Stimulated activated naive CD8-positive, alpha-beta T cell treated with anti-CD3 and anti-CD28 coated beads, Interleukin-15, Interleukin-2, amounts not matched to agents 100 ng/mL and 50 ng/mL, for 24 hours (primary cell): ENCODE data around the gene PARD3B.

Source experiments
- H3K27ac Mint-ChIP-seq: one replicate; pipeline ENCODE4 v1.8.0; 2021; ENCODE audit warnings: mild to moderate bottlenecking, mixed read lengths
- H3K27me3 Mint-ChIP-seq: one replicate; pipeline ENCODE4 v1.8.0; 2021; ENCODE audit warnings: mixed read lengths
- H3K36me3 Mint-ChIP-seq: one replicate; pipeline ENCODE4 v1.8.0; 2021; ENCODE audit warnings: low read depth, mixed read lengths
- H3K4me1 Mint-ChIP-seq: one replicate; pipeline ENCODE4 v1.8.0; 2021; ENCODE audit warnings: low read depth, mixed read lengths
- H3K4me3 Mint-ChIP-seq: one replicate; pipeline ENCODE4 v1.8.0; 2021; ENCODE audit warnings: mild to moderate bottlenecking, mixed read lengths
- H3K9me3 Mint-ChIP-seq: one replicate; pipeline ENCODE4 v1.8.0; 2021; ENCODE audit warnings: mixed read lengths

PARD3B gene

GRCh38 chr2:204967199-204967960 is 422.1 kb downstream of the PARD3B start:
- Mint-ChIP-seq H3K9me3 (peaks cover 7% of the 10 kb centered on the region), H3K4me1 (peaks cover 54% of the 10 kb centered on the region), H3K4me3 (peak overlapping the region; percentile 20), H3K36me3 (no peaks in the 10 kb centered on the region), H3K27me3 (no peaks in the 10 kb centered on the region), H3K27ac (peak overlapping the region; percentile 21)

DNA sequence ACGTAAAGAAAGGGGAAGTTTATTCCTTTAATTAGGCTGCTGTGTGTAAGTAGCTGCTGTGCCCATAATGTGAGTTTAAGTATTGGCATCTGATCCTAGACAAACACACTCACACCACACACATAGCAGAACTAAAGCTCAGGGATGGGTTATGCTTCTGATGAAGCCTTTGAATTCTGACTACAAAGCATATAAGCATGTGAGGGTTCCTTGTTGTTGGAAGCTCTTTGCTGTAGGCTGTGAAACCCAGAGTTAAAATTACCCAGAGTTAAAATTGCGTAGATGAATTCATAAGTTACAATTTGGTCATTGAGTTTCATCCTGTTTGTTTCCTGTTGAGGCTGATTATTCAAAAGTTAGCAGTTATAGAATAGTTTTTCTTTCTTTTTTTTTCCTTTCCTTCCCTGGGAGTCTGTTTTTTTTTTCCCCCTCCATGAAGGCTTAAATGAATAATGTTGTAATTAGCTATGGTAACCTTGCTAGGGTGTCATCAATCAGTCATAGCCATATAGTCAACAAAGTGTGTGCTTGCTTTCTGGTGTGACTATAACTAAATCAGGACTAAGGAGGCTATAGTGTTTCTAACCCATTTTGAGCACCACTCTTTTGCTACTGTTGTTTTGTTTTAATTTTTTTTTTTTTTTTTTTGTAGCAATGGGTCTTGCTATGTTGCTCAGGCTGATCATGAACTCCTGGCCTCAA is 426.1 kb downstream of the PARD3B start:
- Mint-ChIP-seq H3K27ac (peak overlapping the region; percentile 34), H3K9me3 (peaks cover 7% of the 10 kb centered on the region), H3K36me3 (no peaks in the 10 kb centered on the region), H3K4me3 (no peak overlapping the region), H3K4me1 (peaks cover 51% of the 10 kb centered on the region), H3K27me3 (no peaks in the 10 kb centered on the region)

- no peaks in the 10 kb centered on the region for H3K36me3 Mint-ChIP-seq
- H3K27me3 Mint-ChIP-seq: no peaks in the 10 kb centered on the region
- H3K4me3 Mint-ChIP-seq: no peak overlapping the region
- peaks cover 43% of the 10 kb centered on the region for H3K4me1 Mint-ChIP-seq
- peaks cover 12% of the 10 kb centered on the region for H3K9me3 Mint-ChIP-seq
- H3K27ac Mint-ChIP-seq: no peak overlapping the region
These were observed 426.9 kb downstream of the PARD3B start for GRCh38 chr2:204972161-204972560.

- H3K27ac Mint-ChIP-seq: no peak overlapping the region
- no peaks in the 10 kb centered on the region for H3K27me3 Mint-ChIP-seq
- H3K4me3 Mint-ChIP-seq: no peak overlapping the region
- peaks cover 37% of the 10 kb centered on the region for H3K4me1 Mint-ChIP-seq
- H3K9me3 Mint-ChIP-seq: peaks cover 12% of the 10 kb centered on the region
- no peaks in the 10 kb centered on the region for H3K36me3 Mint-ChIP-seq
These were observed 427.5 kb downstream of the PARD3B start for GRCh38 chr2:204972606-204973336.

DNA sequence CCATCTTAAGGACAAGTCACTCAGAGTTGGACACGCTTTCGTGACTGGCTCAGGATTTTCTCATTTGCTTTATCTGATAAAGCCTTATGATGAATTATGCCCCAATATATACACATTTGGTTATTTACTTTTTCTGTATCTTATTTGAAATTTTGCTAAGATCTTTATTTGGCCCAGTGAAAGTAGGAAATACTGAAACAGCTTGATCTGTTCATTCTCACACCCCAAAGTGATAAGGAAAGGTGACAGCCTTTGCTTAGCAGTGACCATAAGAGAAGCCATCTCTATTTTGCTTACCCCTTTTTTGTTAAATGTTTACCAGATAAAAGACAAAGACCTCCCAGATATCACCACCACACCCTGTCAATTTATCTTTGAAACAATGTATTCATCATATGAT is 428.3 kb downstream of the PARD3B start:
- H3K27ac Mint-ChIP-seq: no peak overlapping the region
- no peaks in the 10 kb centered on the region for H3K36me3 Mint-ChIP-seq
- no peaks in the 10 kb centered on the region for H3K27me3 Mint-ChIP-seq
- no peak overlapping the region for H3K4me3 Mint-ChIP-seq
- H3K9me3 Mint-ChIP-seq: peaks cover 9% of the 10 kb centered on the region
- H3K4me1 Mint-ChIP-seq: peaks cover 28% of the 10 kb centered on the region

DNA sequence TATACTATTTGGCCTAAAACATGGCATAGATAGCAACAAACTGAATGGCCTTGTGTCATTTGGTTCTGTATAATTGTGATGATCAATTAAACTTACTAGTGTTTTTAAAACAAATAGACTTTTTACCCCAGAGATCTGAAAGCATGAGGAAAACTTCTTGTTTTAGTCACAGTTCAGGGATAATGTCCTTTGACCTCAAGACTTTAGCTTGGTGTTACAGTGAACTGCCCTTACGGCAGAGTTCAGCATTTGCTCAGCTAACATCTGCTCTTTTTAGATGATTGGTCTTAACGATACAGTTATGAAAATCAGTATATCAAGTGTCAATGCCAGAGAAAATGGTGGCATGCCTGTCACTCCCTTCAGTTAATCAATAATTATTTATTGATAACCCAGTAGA is 429.2 kb downstream of the PARD3B start:
- H3K4me1 Mint-ChIP-seq: peaks cover 20% of the 10 kb centered on the region
- peaks cover 14% of the 10 kb centered on the region for H3K9me3 Mint-ChIP-seq
- no peaks in the 10 kb centered on the region for H3K27me3 Mint-ChIP-seq
- no peak overlapping the region for H3K27ac Mint-ChIP-seq
- no peak overlapping the region for H3K4me3 Mint-ChIP-seq
- no peaks in the 10 kb centered on the region for H3K36me3 Mint-ChIP-seq

- Mint-ChIP-seq H3K9me3 (peaks cover 11% of the 10 kb centered on the region), H3K36me3 (no peaks in the 10 kb centered on the region), H3K27me3 (no peaks in the 10 kb centered on the region), H3K27ac (no peak overlapping the region), H3K4me3 (no peak overlapping the region), H3K4me1 (peaks cover 12% of the 10 kb centered on the region)
These were observed 432.6 kb downstream of the PARD3B start for GRCh38 chr2:204977914-204978313.

GRCh38 chr2:204982303-204982702 is 437.0 kb downstream of the PARD3B start:
- Mint-ChIP-seq H3K27me3 (no peaks in the 10 kb centered on the region), H3K36me3 (no peaks in the 10 kb centered on the region), H3K4me1 (peaks cover 12% of the 10 kb centered on the region), H3K27ac (no peak overlapping the region), H3K9me3 (peaks cover 6% of the 10 kb centered on the region), H3K4me3 (no peak overlapping the region)

DNA sequence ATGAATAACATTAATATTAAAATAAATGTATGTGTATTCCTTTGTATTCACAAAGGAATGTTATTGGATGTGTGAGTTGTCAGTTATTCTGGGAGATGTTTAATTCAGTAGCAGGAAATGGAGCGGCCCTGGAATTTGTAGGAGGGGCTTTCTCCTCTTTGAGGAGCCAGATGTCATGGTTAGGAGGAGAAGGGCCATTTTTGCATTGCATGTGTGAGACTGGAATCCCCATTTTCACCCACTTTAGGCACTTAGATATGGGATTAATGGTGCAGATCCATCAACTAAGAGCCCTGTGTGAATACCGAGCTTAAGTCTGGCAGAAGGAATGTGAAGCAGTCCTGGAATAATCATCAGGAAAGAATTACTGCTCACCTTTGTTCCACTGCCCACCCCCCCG is 439.2 kb downstream of the PARD3B start:
- H3K4me1 Mint-ChIP-seq: peaks cover 12% of the 10 kb centered on the region

GRCh38 chr2:204986641-204987040 is 441.4 kb downstream of the PARD3B start:
- Mint-ChIP-seq H3K4me3 (no peak overlapping the region), H3K27ac (no peak overlapping the region), H3K4me1 (peaks cover 9% of the 10 kb centered on the region), H3K9me3 (no peaks in the 10 kb centered on the region), H3K36me3 (no peaks in the 10 kb centered on the region), H3K27me3 (no peaks in the 10 kb centered on the region)

More for the DNA sequence above, 439.2 kb downstream of the PARD3B start:
- Mint-ChIP-seq H3K9me3 (peaks cover under 1% of the 10 kb centered on the region), H3K36me3 (no peaks in the 10 kb centered on the region), H3K27me3 (no peaks in the 10 kb centered on the region), H3K4me3 (no peak overlapping the region), H3K27ac (no peak overlapping the region)

- no peaks in the 10 kb centered on the region for H3K4me1 Mint-ChIP-seq
- H3K27me3 Mint-ChIP-seq: no peaks in the 10 kb centered on the region
- no peaks in the 10 kb centered on the region for H3K36me3 Mint-ChIP-seq
- no peak overlapping the region for H3K27ac Mint-ChIP-seq
- no peak overlapping the region for H3K4me3 Mint-ChIP-seq
- no peaks in the 10 kb centered on the region for H3K9me3 Mint-ChIP-seq
These were observed 443.6 kb downstream of the PARD3B start for GRCh38 chr2:204988836-204989235.

- Mint-ChIP-seq H3K4me3 (no peak overlapping the region), H3K27me3 (no peaks in the 10 kb centered on the region), H3K9me3 (no peaks in the 10 kb centered on the region), H3K4me1 (no peaks in the 10 kb centered on the region), H3K27ac (no peak overlapping the region), H3K36me3 (no peaks in the 10 kb centered on the region)
These were observed 444.6 kb downstream of the PARD3B start for GRCh38 chr2:204989877-204990276.

- Mint-ChIP-seq H3K4me3 (no peak overlapping the region), H3K9me3 (peaks cover 7% of the 10 kb centered on the region), H3K36me3 (no peaks in the 10 kb centered on the region), H3K27me3 (no peaks in the 10 kb centered on the region), H3K4me1 (peaks cover 18% of the 10 kb centered on the region), H3K27ac (no peak overlapping the region)
These were observed 456.2 kb downstream of the PARD3B start for GRCh38 chr2:205001300-205001966.

DNA sequence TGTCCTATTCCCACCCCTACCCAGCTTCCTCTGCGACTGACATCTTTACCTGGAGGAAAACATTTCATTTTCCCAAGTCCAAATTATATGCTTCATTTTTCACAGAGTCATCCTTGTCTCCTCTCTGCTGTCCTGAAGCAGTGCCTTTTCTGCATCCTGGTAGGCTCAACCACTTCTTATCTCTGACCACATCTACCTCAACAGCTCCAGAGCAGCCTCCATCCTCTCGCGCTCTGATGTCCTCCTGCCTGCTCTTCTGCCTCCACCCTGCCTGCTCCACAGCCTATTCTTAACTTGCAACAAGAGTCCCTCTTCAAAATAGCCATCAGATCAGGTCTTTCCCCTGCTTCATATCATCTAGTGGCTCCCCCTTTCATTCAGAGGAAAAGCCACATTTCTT is 457.1 kb downstream of the PARD3B start:
- H3K4me3 Mint-ChIP-seq: no peak overlapping the region
- H3K36me3 Mint-ChIP-seq: no peaks in the 10 kb centered on the region
- peak overlapping the region; percentile 2 for H3K27ac Mint-ChIP-seq
- H3K9me3 Mint-ChIP-seq: peaks cover 15% of the 10 kb centered on the region
- H3K27me3 Mint-ChIP-seq: no peaks in the 10 kb centered on the region
- H3K4me1 Mint-ChIP-seq: peaks cover 18% of the 10 kb centered on the region

DNA sequence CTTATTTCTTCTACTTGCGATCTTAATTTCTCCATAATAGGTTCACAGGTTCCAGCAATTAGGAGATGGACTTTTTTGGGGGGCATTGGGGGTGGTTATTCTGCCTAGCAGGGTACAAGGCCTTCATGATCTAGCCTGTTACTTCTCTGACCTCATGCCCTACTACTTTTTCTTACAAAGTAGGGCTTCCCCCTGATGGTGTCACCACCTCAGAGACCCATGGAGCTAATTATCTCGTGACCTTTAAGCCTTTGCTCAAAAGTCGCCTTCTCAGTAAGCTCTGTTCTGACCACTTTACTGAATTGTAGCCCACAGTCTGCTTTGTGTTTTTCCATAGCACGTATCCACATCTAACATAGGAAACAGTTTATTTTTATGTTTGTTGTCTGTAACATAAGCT is 458.0 kb downstream of the PARD3B start:
- H3K27me3 Mint-ChIP-seq: no peaks in the 10 kb centered on the region
- H3K27ac Mint-ChIP-seq: no peak overlapping the region
- no peak overlapping the region for H3K4me3 Mint-ChIP-seq
- peaks cover 15% of the 10 kb centered on the region for H3K9me3 Mint-ChIP-seq
- H3K4me1 Mint-ChIP-seq: peaks cover 18% of the 10 kb centered on the region
- no peaks in the 10 kb centered on the region for H3K36me3 Mint-ChIP-seq
